GM23338 (cell line): ENCODE measurements around the gene COL6A3. TPM values are rescaled to one million over a fixed set of nuclear protein-coding genes. Genes with fewer than 3 reads are reported as not detected.

Experiments
- ATAC-seq: fragments of 200-7000 bp; cut with Tn5 transposase; 3 replicates; pipeline ENCODE4 v1.9.1; 2020
- DNase-seq: peaks from one replicate; pipeline ENCODE4 v3.0.0-alpha.2; 2015; ENCODE audit warnings: low spot score
- H2AFZ ChIP-seq: fragments of 200-600 bp; sonication (generic); 2 replicates; pipeline ENCODE4 v1.8.0; 2016; ENCODE audit warnings: antibody characterized with exemption, mild to moderate bottlenecking, moderate library complexity
- H3F3A ChIP-seq: fragments of 200-600 bp; sonication (generic); replicated peaks from 2 replicates; pipeline ENCODE4 v1.8.0; 2017; ENCODE audit warnings: antibody characterized with exemption, mixed run types, low read depth
- H3K27ac ChIP-seq: fragments of 200-600 bp; sonication (generic); 2 replicates; pipeline ENCODE4 v1.6.1; 2016; ENCODE audit warnings: low read depth
- H3K27me3 ChIP-seq: fragments of 200-600 bp; sonication (generic); 2 replicates; pipeline ENCODE4 v1.8.0; 2016; ENCODE audit warnings: mild to moderate bottlenecking, mixed run types, moderate library complexity; ENCODE audit not compliant: insufficient read depth
- H3K36me3 ChIP-seq: fragments of 200-600 bp; sonication (generic); 2 replicates; pipeline ENCODE4 v1.8.0; 2016; ENCODE audit warnings: mild to moderate bottlenecking; ENCODE audit not compliant: insufficient read depth
- H3K4me1 ChIP-seq: fragments of 200-600 bp; sonication (generic); 2 replicates; pipeline ENCODE4 v1.8.0; 2016; ENCODE audit warnings: mild to moderate bottlenecking, moderate library complexity; ENCODE audit not compliant: insufficient read depth
- H3K4me2 ChIP-seq: fragments of 200-600 bp; sonication (generic); 2 replicates; pipeline ENCODE4 v1.7.1; 2017; ENCODE audit warnings: mixed run types
- H3K4me3 ChIP-seq: fragments of 200-600 bp; sonication (generic); 2 replicates; pipeline ENCODE4 v1.6.1; 2016; ENCODE audit warnings: mixed run types
- H3K79me2 ChIP-seq: fragments of 200-600 bp; sonication (generic); replicated peaks from 2 replicates; pipeline ENCODE4 v1.8.0; 2017; ENCODE audit warnings: mild to moderate bottlenecking; ENCODE audit not compliant: insufficient read depth
- H3K9me2 ChIP-seq: fragments of 200-600 bp; sonication (generic); 2 replicates; pipeline ENCODE4 v1.8.0; 2017; ENCODE audit not compliant: insufficient read depth
- H4K20me1 ChIP-seq: fragments of 200-600 bp; sonication (generic); replicated peaks from 2 replicates; pipeline ENCODE4 v1.8.0; 2017; ENCODE audit warnings: mild to moderate bottlenecking; ENCODE audit not compliant: insufficient read depth
- H3K27ac Mint-ChIP-seq: 2 replicates; pipeline ENCODE4 v1.8.0; 2020; ENCODE audit warnings: inconsistent platforms, mild to moderate bottlenecking, moderate library complexity, mixed read lengths
- H3K27me3 Mint-ChIP-seq: 3 replicates; pipeline ENCODE4 v1.8.0; 2022; ENCODE audit warnings: low read depth, mild to moderate bottlenecking, moderate library complexity, mixed read lengths, inconsistent platforms; ENCODE audit not compliant: insufficient read depth, poor library complexity
- H3K36me3 Mint-ChIP-seq: 3 replicates; pipeline ENCODE4 v1.8.0; 2021; ENCODE audit warnings: low read depth, mild to moderate bottlenecking, inconsistent platforms, moderate library complexity, mixed read lengths
- H3K4me1 Mint-ChIP-seq: 3 replicates; pipeline ENCODE4 v1.8.0; 2020; ENCODE audit warnings: mild to moderate bottlenecking, inconsistent platforms, mixed read lengths
- H3K4me3 Mint-ChIP-seq: 3 replicates; pipeline ENCODE4 v1.8.0; 2021; ENCODE audit warnings: moderate library complexity, mild to moderate bottlenecking, inconsistent platforms, mixed read lengths
- H3K9me3 Mint-ChIP-seq: 3 replicates; pipeline ENCODE4 v1.8.0; 2020; ENCODE audit warnings: moderate library complexity, mild to moderate bottlenecking, inconsistent platforms, mixed read lengths
- CREB1 ChIP-seq: fragments of 250-450 bp; sonication (Bioruptor Pico); IDR thresholded peaks from 2 replicates; pipeline ENCODE4 v1.5.0; 2020; ENCODE audit warnings: low read depth, mild to moderate bottlenecking, moderate library complexity
- CTCF ChIP-seq, 2 experiments: fragments of 200-600 bp in 1 of 2; sonication (generic) in 1 of 2; conservative IDR thresholded peaks; 2 replicates each; pipeline versions ENCODE4 v1.5.1 to v1.6.1; 2016 to 2017; ENCODE audit warnings: antibody characterized with exemption in 2 of 2, low read depth in 2 of 2, mild to moderate bottlenecking in 2 of 2, moderate library complexity in 1 of 2
- ETS1 ChIP-seq: IDR thresholded peaks from 2 replicates; pipeline ENCODE4 v1.6.1; 2016; ENCODE audit warnings: antibody characterized with exemption
- EZH2 ChIP-seq: fragments of 200-600 bp; sonication (generic); IDR thresholded peaks from one replicate; pipeline ENCODE4 v1.8.0; 2017; ENCODE audit warnings: antibody characterized with exemption, mild to moderate bottlenecking, low read depth; ENCODE audit not compliant: unreplicated experiment
- EZH2phosphoT487 ChIP-seq: fragments of 200-600 bp; sonication (generic); IDR thresholded peaks from one replicate; pipeline ENCODE4 v1.8.1; 2018; ENCODE audit warnings: antibody characterized with exemption; ENCODE audit not compliant: unreplicated experiment
- JUNB ChIP-seq: IDR thresholded peaks from one replicate; pipeline ENCODE4 v1.6.1; 2016; ENCODE audit warnings: antibody characterized with exemption; ENCODE audit not compliant: unreplicated experiment
- NANOG ChIP-seq: IDR thresholded peaks from 2 replicates; pipeline ENCODE4 v1.6.1; 2016; ENCODE audit warnings: antibody characterized with exemption, borderline replicate concordance
- POLR2AphosphoS5 ChIP-seq: IDR thresholded peaks from 2 replicates; pipeline ENCODE4 v1.6.1; 2016; ENCODE audit warnings: antibody characterized with exemption, low read depth
- REST ChIP-seq: IDR thresholded peaks from one replicate; pipeline ENCODE4 v1.6.1; 2018; ENCODE audit warnings: antibody characterized with exemption; ENCODE audit not compliant: unreplicated experiment
- STAT1 ChIP-seq: IDR thresholded peaks from one replicate; pipeline ENCODE4 v1.6.1; 2016; ENCODE audit warnings: antibody characterized with exemption; ENCODE audit not compliant: unreplicated experiment
- ZNF114 ChIP-seq: fragments of 250-450 bp; sonication (Bioruptor Pico); IDR thresholded peaks from 2 replicates; pipeline ENCODE4 v1.5.0; 2020; ENCODE audit warnings: mild to moderate bottlenecking, moderate library complexity
- ZNF331 ChIP-seq: fragments of 250-450 bp; sonication (Bioruptor Pico); IDR thresholded peaks from 2 replicates; pipeline ENCODE4 v1.5.0; 2020; ENCODE audit warnings: low read depth, mild to moderate bottlenecking, moderate library complexity
- polyA plus RNA-seq: library from polyadenylated mRNA; unstranded; fragments of >200 nt; fragmentation: Nextera tagmentation; extraction: Ambion mirVana; gene quantifications from 2 replicates; pipeline ENCODE4 v1.2.1, GENCODE V29; 2016
- total RNA-seq: library from RNA; depleted of rRNA; stranded (reverse); fragments of >200 nt; shearing (Covaris generic); gene quantifications from 2 replicates; pipeline ENCODE4 v1.2.3, GENCODE V29; 2014
- TF ChIP-seq, protein P1 (sequence below): fragments of 250-450 bp; sonication (Bioruptor Pico); IDR thresholded peaks from 2 replicates; pipeline ENCODE4 v1.5.0; 2020; ENCODE audit warnings: mild to moderate bottlenecking, moderate library complexity

COL6A3 gene
- total and polyA plus RNA-seq, 2 experiments from 2014 or later = 1.2 to 7.3 TPM

DNA sequence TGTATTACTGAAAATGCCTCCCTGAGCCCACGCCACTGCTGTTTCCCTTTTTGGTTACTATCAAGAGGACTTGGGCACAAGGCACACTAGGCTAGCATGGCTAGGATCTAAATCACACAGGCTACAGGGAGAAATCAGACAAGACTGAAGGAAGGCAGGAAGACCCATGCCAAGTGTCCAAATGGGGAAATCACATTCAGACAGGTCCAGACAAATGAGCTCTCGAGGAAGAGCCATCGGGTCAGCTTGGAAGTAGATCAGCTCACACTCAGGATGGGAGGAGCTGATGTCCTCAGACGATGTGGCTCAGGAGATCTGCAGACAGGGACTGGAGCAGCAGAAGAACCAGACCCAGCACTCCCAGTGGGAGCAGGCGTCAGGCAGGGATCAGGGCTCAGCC lies 113.2 kb downstream of the COL6A3 start:
- Mint-ChIP-seq H3K4me1 (peaks cover 9% of the 10 kb centered on the region; the same call in 1 of the 3 replicates), H3K27ac (no peak overlapping the region), H3K36me3 (peaks cover 18% of the 10 kb centered on the region), H3K9me3 (peaks cover 32% of the 10 kb centered on the region), H3K27me3 (peaks cover 4% of the 10 kb centered on the region), H3K4me3 (no peak overlapping the region)
- ATAC-seq = no peak
- H3K4me2 ChIP-seq = no peak overlapping the region
- no peak for DNase-seq
- no peaks in the 10 kb centered on the region for H4K20me1 ChIP-seq
- H3K4me3 ChIP-seq = no peak overlapping the region
- H3K36me3 ChIP-seq = no peaks in the 10 kb centered on the region
- no peak for TF ChIP-seq ZNF331 (CRISPR knock-in tag)
- TF ChIP-seq NANOG = no peak
- TF ChIP-seq CREB1 (CRISPR knock-in tag) = no peak
- no peak for TF ChIP-seq JUNB
- TF ChIP-seq EZH2phosphoT487 = no peak
- no peak for TF ChIP-seq EZH2
- no peak for TF ChIP-seq REST
- TF ChIP-seq ZNF114 (CRISPR knock-in tag) = no peak
- TF ChIP-seq POLR2AphosphoS5 = no peak
- TF ChIP-seq CTCF (conservative IDR thresholded peaks at IDR 0.05; ENCODE audit: low read depth in 2 of 2) = no peak
- no peak for TF ChIP-seq STAT1
- TF ChIP-seq, protein P1, sequence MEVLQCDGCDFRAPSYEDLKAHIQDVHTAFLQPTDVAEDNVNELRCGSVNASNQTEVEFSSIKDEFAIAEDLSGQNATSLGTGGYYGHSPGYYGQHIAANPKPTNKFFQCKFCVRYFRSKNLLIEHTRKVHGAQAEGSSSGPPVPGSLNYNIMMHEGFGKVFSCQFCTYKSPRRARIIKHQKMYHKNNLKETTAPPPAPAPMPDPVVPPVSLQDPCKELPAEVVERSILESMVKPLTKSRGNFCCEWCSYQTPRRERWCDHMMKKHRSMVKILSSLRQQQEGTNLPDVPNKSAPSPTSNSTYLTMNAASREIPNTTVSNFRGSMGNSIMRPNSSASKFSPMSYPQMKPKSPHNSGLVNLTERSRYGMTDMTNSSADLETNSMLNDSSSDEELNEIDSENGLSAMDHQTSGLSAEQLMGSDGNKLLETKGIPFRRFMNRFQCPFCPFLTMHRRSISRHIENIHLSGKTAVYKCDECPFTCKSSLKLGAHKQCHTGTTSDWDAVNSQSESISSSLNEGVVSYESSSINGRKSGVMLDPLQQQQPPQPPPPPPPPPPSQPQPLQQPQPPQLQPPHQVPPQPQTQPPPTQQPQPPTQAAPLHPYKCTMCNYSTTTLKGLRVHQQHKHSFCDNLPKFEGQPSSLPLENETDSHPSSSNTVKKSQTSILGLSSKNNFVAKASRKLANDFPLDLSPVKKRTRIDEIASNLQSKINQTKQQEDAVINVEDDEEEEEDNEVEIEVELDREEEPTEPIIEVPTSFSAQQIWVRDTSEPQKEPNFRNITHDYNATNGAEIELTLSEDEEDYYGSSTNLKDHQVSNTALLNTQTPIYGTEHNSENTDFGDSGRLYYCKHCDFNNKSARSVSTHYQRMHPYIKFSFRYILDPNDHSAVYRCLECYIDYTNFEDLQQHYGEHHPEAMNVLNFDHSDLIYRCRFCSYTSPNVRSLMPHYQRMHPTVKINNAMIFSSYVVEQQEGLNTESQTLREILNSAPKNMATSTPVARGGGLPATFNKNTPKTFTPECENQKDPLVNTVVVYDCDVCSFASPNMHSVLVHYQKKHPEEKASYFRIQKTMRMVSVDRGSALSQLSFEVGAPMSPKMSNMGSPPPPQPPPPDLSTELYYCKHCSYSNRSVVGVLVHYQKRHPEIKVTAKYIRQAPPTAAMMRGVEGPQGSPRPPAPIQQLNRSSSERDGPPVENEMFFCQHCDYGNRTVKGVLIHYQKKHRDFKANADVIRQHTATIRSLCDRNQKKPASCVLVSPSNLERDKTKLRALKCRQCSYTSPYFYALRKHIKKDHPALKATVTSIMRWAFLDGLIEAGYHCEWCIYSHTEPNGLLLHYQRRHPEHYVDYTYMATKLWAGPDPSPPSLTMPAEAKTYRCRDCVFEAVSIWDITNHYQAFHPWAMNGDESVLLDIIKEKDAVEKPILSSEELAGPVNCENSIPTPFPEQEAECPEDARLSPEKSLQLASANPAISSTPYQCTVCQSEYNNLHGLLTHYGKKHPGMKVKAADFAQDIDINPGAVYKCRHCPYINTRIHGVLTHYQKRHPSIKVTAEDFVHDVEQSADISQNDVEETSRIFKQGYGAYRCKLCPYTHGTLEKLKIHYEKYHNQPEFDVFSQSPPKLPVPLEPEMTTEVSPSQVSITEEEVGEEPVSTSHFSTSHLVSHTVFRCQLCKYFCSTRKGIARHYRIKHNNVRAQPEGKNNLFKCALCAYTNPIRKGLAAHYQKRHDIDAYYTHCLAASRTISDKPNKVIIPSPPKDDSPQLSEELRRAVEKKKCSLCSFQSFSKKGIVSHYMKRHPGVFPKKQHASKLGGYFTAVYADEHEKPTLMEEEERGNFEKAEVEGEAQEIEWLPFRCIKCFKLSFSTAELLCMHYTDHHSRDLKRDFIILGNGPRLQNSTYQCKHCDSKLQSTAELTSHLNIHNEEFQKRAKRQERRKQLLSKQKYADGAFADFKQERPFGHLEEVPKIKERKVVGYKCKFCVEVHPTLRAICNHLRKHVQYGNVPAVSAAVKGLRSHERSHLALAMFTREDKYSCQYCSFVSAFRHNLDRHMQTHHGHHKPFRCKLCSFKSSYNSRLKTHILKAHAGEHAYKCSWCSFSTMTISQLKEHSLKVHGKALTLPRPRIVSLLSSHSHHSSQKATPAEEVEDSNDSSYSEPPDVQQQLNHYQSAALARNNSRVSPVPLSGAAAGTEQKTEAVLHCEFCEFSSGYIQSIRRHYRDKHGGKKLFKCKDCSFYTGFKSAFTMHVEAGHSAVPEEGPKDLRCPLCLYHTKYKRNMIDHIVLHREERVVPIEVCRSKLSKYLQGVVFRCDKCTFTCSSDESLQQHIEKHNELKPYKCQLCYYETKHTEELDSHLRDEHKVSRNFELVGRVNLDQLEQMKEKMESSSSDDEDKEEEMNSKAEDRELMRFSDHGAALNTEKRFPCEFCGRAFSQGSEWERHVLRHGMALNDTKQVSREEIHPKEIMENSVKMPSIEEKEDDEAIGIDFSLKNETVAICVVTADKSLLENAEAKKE (CRISPR knock-in tag) = no peak
- no peak for TF ChIP-seq ETS1
- H3K4me1 ChIP-seq = no peaks in the 10 kb centered on the region; the same call in 1 of the 2 replicates
- no peak overlapping the region for H3K27ac ChIP-seq
- H2AFZ ChIP-seq = no peak overlapping the region
- no peaks in the 10 kb centered on the region for H3K27me3 ChIP-seq
- H3F3A ChIP-seq = no peaks in the 10 kb centered on the region
- no peaks in the 10 kb centered on the region for H3K79me2 ChIP-seq
- 0 out of 2 replicates have a peak, but pooled peaks cover 6% of the 10 kb centered on the region for H3K9me2 ChIP-seq
